ENCODE results near the gene MTRR.

The MTRR gene

DNA sequence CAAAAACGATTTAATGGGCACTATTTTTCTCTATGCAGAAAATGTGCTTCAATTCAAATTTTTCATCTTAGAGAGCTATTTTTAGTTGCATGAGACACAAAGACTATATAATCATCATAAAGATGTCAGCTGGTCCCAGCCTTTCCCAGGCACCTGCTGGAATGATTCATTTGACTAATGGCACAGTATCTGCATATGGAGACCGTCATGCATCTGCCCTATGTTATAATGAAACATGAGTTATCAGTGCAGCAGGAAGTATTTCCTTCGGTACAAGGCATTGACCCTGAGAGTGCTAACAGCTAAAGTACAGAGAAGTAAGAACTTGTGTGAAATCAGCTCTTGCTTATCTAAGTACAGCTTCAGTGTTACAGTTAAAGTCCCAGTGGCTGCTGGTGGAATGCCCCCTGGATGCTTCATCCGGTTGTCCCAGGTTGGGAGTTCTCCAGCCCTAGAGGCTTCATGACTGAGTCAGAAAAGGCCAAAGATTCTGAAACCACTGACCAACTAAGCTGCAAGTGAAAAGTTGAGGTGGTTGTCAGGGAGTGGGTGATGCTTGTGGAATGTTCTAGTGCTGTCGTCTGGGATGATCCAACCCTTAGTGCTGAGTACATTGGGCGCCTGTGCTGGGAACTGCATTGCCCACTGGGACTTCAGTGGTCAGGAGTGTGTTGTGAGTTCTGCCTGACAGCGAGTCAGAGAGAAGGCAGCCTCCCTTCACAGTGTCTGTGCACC lies 57.2 kb downstream of the MTRR start:
- DNase-seq (ENCODE audit: insufficient read length, low spot score) (no peak), FAIRE-seq (no peak)
- TF ChIP-seq POU2F2 (IDR thresholded peaks at IDR 0.05; ENCODE audit: low read depth, low read length) (no peak), TAF1 (IDR thresholded peaks at IDR 0.05; ENCODE audit: low read depth, low read length) (no peak), POLR2A (IDR thresholded peaks at IDR 0.05; ENCODE audit: low read depth, low read length) (no peak), SPI1 (IDR thresholded peaks at IDR 0.05; ENCODE audit: low read depth, low read length) (no peak), PAX5 (IDR thresholded peaks at IDR 0.05; ENCODE audit: insufficient read depth, low read length, severe bottlenecking) (no peak), POLR2AphosphoS5 (IDR thresholded peaks at IDR 0.05; ENCODE audit: low read depth, low read length) (no peak)

DNA sequence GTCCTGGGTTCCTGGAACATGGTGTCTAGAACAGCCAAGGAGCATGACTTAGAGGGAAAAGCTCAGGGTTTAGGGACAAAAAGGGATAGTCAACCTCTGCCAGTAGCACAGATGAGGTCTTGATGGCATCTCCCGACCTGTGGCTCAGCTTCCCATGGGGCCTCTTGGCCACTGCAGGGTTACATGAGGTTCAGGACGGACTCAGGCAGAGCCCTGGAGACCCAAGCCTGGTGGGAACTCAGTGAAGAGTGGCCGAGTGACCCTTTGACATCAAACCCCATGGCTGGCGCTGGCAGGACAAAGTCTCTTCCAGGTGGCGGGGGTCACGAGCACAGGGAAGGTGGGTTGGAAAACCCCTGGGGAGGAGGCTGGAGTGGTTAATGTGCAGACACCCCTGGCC lies 57.8 kb downstream of the MTRR start:
- no peak for FAIRE-seq
- no peak for DNase-seq (ENCODE audit: insufficient read length, low spot score)
- TF ChIP-seq POLR2A (IDR thresholded peaks at IDR 0.05; ENCODE audit: low read depth, low read length) = no peak

DNA sequence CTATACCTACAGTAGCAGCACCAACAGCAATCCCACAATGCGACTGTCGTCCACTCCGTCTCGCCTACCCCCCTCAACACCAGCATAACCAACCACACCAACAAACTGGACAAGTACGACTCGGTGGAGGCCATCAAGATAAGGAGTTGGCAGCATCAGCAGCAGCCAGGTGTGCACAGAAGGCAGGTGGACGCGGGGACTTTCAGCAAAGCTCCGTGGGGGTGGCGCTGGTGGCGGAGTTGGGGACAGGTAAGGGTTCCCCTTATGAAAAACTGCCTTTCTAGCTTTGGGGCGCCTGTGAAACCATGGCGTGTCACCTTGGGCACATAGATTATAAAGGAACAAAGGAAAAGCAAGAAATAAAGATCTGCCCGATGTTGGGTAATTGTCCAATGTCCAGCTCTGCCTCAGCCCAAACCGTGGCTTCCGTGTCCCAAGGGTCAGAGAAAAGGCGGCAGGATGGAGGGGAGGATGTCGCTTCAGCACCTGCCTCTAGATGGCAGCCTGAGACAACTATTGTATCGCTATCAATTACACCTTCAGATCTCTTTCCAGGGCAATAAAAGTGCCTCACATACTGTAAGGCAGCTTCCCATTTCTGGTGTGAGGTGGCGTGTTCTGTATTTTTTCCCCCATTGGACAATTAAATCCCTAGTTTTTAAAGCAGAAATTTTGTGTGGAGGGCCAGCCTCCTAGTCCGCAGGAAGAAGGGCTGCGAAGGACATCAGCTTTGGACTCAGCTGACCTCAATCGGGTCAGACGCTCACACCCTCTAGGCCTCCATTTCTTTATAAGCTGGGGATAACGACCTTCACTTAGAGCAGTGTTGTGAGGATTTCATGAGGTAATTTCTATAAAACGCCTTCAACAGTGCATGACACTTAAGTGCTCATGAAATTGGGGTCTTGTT lies 58.8 kb downstream of the MTRR start:
- FAIRE-seq = peak; percentile 89
- TF ChIP-seq POU2F2 (IDR thresholded peaks at IDR 0.05; ENCODE audit: low read depth, low read length) = no peak
- no peak for TF ChIP-seq POLR2AphosphoS5 (IDR thresholded peaks at IDR 0.05; ENCODE audit: low read depth, low read length)
- TF ChIP-seq SPI1 (IDR thresholded peaks at IDR 0.05; ENCODE audit: low read depth, low read length) = no peak
- TF ChIP-seq POLR2A (IDR thresholded peaks at IDR 0.05; ENCODE audit: low read depth, low read length) = no peak
- no peak for TF ChIP-seq PAX5 (IDR thresholded peaks at IDR 0.05; ENCODE audit: insufficient read depth, low read length, severe bottlenecking)
- TF ChIP-seq TAF1 (IDR thresholded peaks at IDR 0.05; ENCODE audit: low read depth, low read length) = no peak

DNA sequence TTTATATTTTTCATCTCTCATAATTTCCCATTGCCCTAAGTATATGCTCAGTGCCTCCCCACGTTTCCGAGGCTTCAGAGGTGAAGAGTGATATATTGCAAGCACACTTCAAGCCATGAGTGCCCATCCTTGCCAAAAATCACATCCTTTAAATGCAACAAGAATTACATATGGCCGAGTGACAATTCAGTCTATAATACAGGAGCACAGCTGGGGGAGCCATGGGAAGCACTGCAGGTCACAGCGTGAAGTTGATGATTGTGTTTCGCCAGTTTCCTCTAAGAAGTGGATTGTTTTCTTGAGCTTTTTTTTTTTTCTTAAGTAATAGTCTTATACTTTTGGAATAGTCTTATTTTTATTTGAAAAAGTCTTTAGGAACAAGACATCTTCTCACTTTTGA lies 61.1 kb downstream of the MTRR start:
- DNase-seq (ENCODE audit: insufficient read length, low spot score) = no peak
- FAIRE-seq = no peak

More for the DNA sequence above, 58.8 kb downstream of the MTRR start:
- DNase-seq (ENCODE audit: insufficient read length, low spot score) = peak; percentile 36

DNA sequence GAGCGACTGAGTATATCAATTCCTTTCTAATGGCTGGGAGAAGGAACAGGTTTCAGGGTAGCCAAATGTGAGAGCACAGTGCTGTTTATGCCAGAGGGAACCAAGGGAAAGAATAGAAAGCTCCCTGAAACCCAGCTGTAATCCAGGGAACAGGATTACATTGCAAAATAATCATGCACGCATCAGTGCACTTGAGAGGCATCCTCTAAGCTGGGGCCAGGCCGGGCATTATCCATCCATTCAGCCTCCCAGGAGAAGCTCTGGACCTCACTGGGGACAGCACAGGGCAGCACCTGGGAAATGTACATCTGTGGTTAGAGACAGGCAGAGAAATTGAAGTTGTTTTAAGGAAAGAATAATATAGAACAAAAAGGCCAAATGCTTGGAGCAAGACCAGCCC lies 72.7 kb downstream of the MTRR start:
- DNase-seq (ENCODE audit: insufficient read length, low spot score) (no peak), FAIRE-seq (no peak)
- TF ChIP-seq PAX5 (IDR thresholded peaks at IDR 0.05; ENCODE audit: insufficient read depth, low read length, severe bottlenecking) = no peak
- no peak for TF ChIP-seq TAF1 (IDR thresholded peaks at IDR 0.05; ENCODE audit: low read depth, low read length)
- TF ChIP-seq POU2F2 (IDR thresholded peaks at IDR 0.05; ENCODE audit: low read depth, low read length) = no peak
- no peak for TF ChIP-seq SPI1 (IDR thresholded peaks at IDR 0.05; ENCODE audit: low read depth, low read length)
- no peak for TF ChIP-seq POLR2A (IDR thresholded peaks at IDR 0.05; ENCODE audit: low read depth, low read length)

More for the DNA sequence above, 61.1 kb downstream of the MTRR start:
- no peak for TF ChIP-seq TAF1 (IDR thresholded peaks at IDR 0.05; ENCODE audit: low read depth, low read length)
- TF ChIP-seq PAX5 (IDR thresholded peaks at IDR 0.05; ENCODE audit: insufficient read depth, low read length, severe bottlenecking) = no peak
- no peak for TF ChIP-seq POU2F2 (IDR thresholded peaks at IDR 0.05; ENCODE audit: low read depth, low read length)
- TF ChIP-seq POLR2A (IDR thresholded peaks at IDR 0.05; ENCODE audit: low read depth, low read length) = no peak
- no peak for TF ChIP-seq POLR2AphosphoS5 (IDR thresholded peaks at IDR 0.05; ENCODE audit: low read depth, low read length)
- TF ChIP-seq SPI1 (IDR thresholded peaks at IDR 0.05; ENCODE audit: low read depth, low read length) = no peak

DNA sequence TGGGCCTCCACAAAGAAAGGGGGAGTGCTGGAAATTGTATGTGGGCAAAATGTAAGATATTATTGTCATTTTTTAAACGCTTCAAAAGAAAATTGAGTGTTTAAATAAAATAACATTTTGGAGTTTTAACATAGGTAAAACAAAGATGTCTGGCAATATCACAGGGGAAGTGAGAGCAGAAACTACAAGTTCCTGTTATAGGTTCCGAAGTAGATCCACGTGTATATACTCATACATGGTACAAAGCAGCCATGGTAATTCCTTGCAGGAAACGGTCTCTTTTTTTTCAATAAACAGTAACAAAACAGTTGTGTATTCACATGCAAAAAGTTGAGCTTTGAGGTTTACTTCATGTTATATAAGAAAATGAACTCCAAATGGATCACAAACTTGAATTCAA lies 78.4 kb downstream of the MTRR start:
- TF ChIP-seq PAX5 (IDR thresholded peaks at IDR 0.05; ENCODE audit: insufficient read depth, low read length, severe bottlenecking) (no peak), POU2F2 (IDR thresholded peaks at IDR 0.05; ENCODE audit: low read depth, low read length) (no peak), SPI1 (IDR thresholded peaks at IDR 0.05; ENCODE audit: low read depth, low read length) (no peak), TAF1 (IDR thresholded peaks at IDR 0.05; ENCODE audit: low read depth, low read length) (no peak), POLR2A (IDR thresholded peaks at IDR 0.05; ENCODE audit: low read depth, low read length) (no peak), POLR2AphosphoS5 (IDR thresholded peaks at IDR 0.05; ENCODE audit: low read depth, low read length) (no peak)
- FAIRE-seq = no peak
- DNase-seq (ENCODE audit: insufficient read length, low spot score) = no peak
